Embryonic facial prominence (tissue), 1 donor: Measurements from ENCODE around the gene JAKMIP3.
A peak's percentile ranks its signal among the peaks of the same experiment; 100 is the strongest.

ENCODE experiments used
- DNase-seq: peaks from one replicate; pipeline ENCODE4 v3.0.0-alpha.2; 2016; ENCODE audit errors: extremely low spot score

JAKMIP3 gene

GRCh38 chr10:132065491-132066105, at the start of gene JAKMIP3:
JAKMIP3 (plus strand) TSS chr10:132065946; CDS start chr10:132104809, 38,863 bp downstream.
- DNase-seq, result peak; percentile 22

- no peak for DNase-seq
Observed at GRCh38 chr10:132016514-132016913, 49.2 kb upstream of the JAKMIP3 start.

GRCh38 chr10:132018446-132018845, 47.3 kb upstream of the JAKMIP3 start:
- DNase-seq, result no peak

GRCh38 chr10:132019366-132019765, 46.4 kb upstream of the JAKMIP3 start:
- no peak for DNase-seq

GRCh38 chr10:132020456-132020855, 45.3 kb upstream of the JAKMIP3 start:
- DNase-seq, result no peak

GRCh38 chr10:132021046-132021445, 44.7 kb upstream of the JAKMIP3 start:
- no peak for DNase-seq

- no peak for DNase-seq
Observed at GRCh38 chr10:132021504-132022143, 44.1 kb upstream of the JAKMIP3 start.

GRCh38 chr10:132022241-132022640, 43.5 kb upstream of the JAKMIP3 start:
- no peak for DNase-seq

GRCh38 chr10:132023092-132023811, 42.5 kb upstream of the JAKMIP3 start:
- DNase-seq, result peak; percentile 22

- no peak for DNase-seq
Observed at GRCh38 chr10:132027423-132027983, 38.2 kb upstream of the JAKMIP3 start.

GRCh38 chr10:132028706-132029105, 37.0 kb upstream of the JAKMIP3 start:
- no peak for DNase-seq

- no peak for DNase-seq
Observed at GRCh38 chr10:132030898-132031463, 34.8 kb upstream of the JAKMIP3 start.

GRCh38 chr10:132033632-132034031, 32.1 kb upstream of the JAKMIP3 start:
- no peak for DNase-seq

GRCh38 chr10:132035476-132035875, 30.3 kb upstream of the JAKMIP3 start:
- no peak for DNase-seq

- DNase-seq, result no peak
Observed at GRCh38 chr10:132036153-132036886, 29.4 kb upstream of the JAKMIP3 start.

- DNase-seq, result no peak
Observed at GRCh38 chr10:132036887-132037675, 28.7 kb upstream of the JAKMIP3 start.

GRCh38 chr10:132037676-132037975, 28.1 kb upstream of the JAKMIP3 start:
- no peak for DNase-seq

GRCh38 chr10:132039371-132039770, 26.4 kb upstream of the JAKMIP3 start:
- no peak for DNase-seq

- DNase-seq, result no peak
Observed at GRCh38 chr10:132040046-132040445, 25.7 kb upstream of the JAKMIP3 start.

- DNase-seq, result no peak
Observed at GRCh38 chr10:132041340-132041739, 24.4 kb upstream of the JAKMIP3 start.
